ENCODE measurements around the gene GTF3C2. TPM values are rescaled to one million over a fixed set of nuclear protein-coding genes. Genes with fewer than 3 reads are reported as not detected.

GTF3C2 gene
- polyA plus RNA-seq, 2 of the 4 experiments (the other 2 are of a cell fraction) = 75.4 to 101 TPM

- ATAC-seq (no peak), DNase-seq (ENCODE audit: low read depth in 1 of 2, low spot score in 1 of 2) (no peak), FAIRE-seq (no peak)
- Histone ChIP-seq H3K4me1 (peaks cover 24% of the 10 kb centered on the region), H3K27ac (peak overlapping the region in 1 of 2 experiments; percentile 94; a peak in 4 of 6 replicates), H3K9me3 (no peaks in the 10 kb centered on the region), H3K4me3 (no peak overlapping the region; the same call in 2 of the 3 replicates), H3K4me2 (peak overlapping the region; percentile 93)
- TF ChIP-seq MYC (IDR thresholded peaks at IDR 0.05; ENCODE audit: borderline replicate concordance, low read length) (no peak), ZNF302 (CRISPR knock-in tag; IDR thresholded peaks at IDR 0.05) (no peak), JUNB (IDR thresholded peaks at IDR 0.05) (no peak), MAFK (IDR thresholded peaks at IDR 0.05; ENCODE audit: partially characterized antibody) (peak; percentile 38)
- ChIA-PET POLR2A (interaction anchor here (0.7 to 3.0 kb wide), 3 partner anchors 12 to 330 kb away, joined by 3 to 26 read pairs (median 4); partner anchors contain the start of genes AGBL5, EIF2B4, NRBP1 and SNX17), CTCF (interaction anchor here (0.7 to 6.9 kb wide), 4 partner anchors 11 to 302 kb away, joined by 3 to 50 read pairs (median 16); partner anchors contain the start of genes EIF2B4 and SNX17)
- WGBS (ENCODE audit: missing lambda C conversion rate) = 92% methylated on average over 10 of the region's 10 CpGs
These were observed 25.1 kb upstream of the GTF3C2 start for GRCh38 chr2:27381577-27382181.

GRCh38 chr2:27380626-27381545 lies 24.3 kb upstream of the GTF3C2 start, which contains the start of gene ZNF513:
Gene ZNF513, minus strand, starts transcription at chr2:27380734. Its CDS starts 208 bp downstream, at chr2:27380526.
- no peak for FAIRE-seq
- Histone ChIP-seq H3K9me3 (no peaks in the 10 kb centered on the region), H3K4me2 (peak within 1 kb of the TSS; percentile 93), H3K4me1 (peaks cover 24% of the 10 kb centered on the region), H3K4me3 (peak within 1 kb of the TSS; percentile 72), H3K27ac (peak within 1 kb of the TSS; percentile 92 to 94)
- ChIA-PET CTCF (interaction anchor here (1.0 to 6.9 kb wide), 6 partner anchors 10 to 302 kb away, joined by 3 to 50 read pairs (median 5); partner anchors contain the start of genes EIF2B4 and SNX17), POLR2A (interaction anchor here (0.7 to 3.0 kb wide), 6 partner anchors 11 to 330 kb away, joined by 3 to 26 read pairs (median 6); partner anchors contain the start of genes AGBL5, ATRAID, EIF2B4 and GTF3C2)
- DNase-seq (ENCODE audit: low read depth in 1 of 2, low spot score in 1 of 2) = peak; percentile 94
- 56% methylated on average over 30 of the region's 67 CpGs for WGBS (ENCODE audit: missing lambda C conversion rate)
- peak; percentile 81 to 88 for ATAC-seq
- TF ChIP-seq FOXS1 (CRISPR knock-in tag; IDR thresholded peaks at IDR 0.05) (no peak), HEYL (CRISPR knock-in tag; IDR thresholded peaks at IDR 0.05) (peak; percentile 64; the same call in 1 of the 2 replicates), MAX (IDR thresholded peaks at IDR 0.05) (peak; percentile 87), GATA3 (IDR thresholded peaks at IDR 0.05; ENCODE audit: borderline replicate concordance) (peak; percentile 76), HOXA7 (CRISPR knock-in tag; IDR thresholded peaks at IDR 0.05) (peak; percentile 76; the same call in 1 of the 2 replicates), MAFK (IDR thresholded peaks at IDR 0.05; ENCODE audit: partially characterized antibody) (no peak), POLR2A (IDR thresholded peaks at IDR 0.05; ENCODE audit: low read length) (peak; percentile 56), EHF (CRISPR knock-in tag; IDR thresholded peaks at IDR 0.05) (0 out of 2 replicates have a peak, but pooled peaks have one; percentile 53), ATOH8 (CRISPR knock-in tag; IDR thresholded peaks at IDR 0.05; ENCODE audit: low read depth) (0 out of 2 replicates have a peak, but pooled peaks have one; percentile 53), FOSB (CRISPR knock-in tag; IDR thresholded peaks at IDR 0.05) (0 out of 2 replicates have a peak, but pooled peaks have one; percentile 49), SREBF2 (IDR thresholded peaks at IDR 0.05) (peak; percentile 9; the same call in 1 of the 2 replicates), PBX3 (IDR thresholded peaks at IDR 0.05) (peak; percentile 90), ELK1 (IDR thresholded peaks at IDR 0.05; ENCODE audit: low read depth, low read length) (no peak), JUN (IDR thresholded peaks at IDR 0.05) (peak; percentile 93 to 97), HOXB5 (CRISPR knock-in tag; IDR thresholded peaks at IDR 0.05) (0 out of 2 replicates have a peak, but pooled peaks have one; percentile 44), HOXB13 (CRISPR knock-in tag; IDR thresholded peaks at IDR 0.05; ENCODE audit: low read depth) (peak; percentile 68; the same call in 1 of the 2 replicates), RCOR1 (IDR thresholded peaks at IDR 0.05; ENCODE audit: low read depth, low read length) (no peak), BHLHE40 (IDR thresholded peaks at IDR 0.05; ENCODE audit: low read depth, low read length) (peak; percentile 51), TP53 (CRISPR knock-in tag; IDR thresholded peaks at IDR 0.05) (peak; percentile 81), TFCP2L1 (CRISPR knock-in tag; IDR thresholded peaks at IDR 0.05) (peak; percentile 63; the same call in 1 of the 2 replicates), MYC (IDR thresholded peaks at IDR 0.05; ENCODE audit: borderline replicate concordance, low read length) (no peak; the same call in 1 of the 2 replicates), PHF8 (IDR thresholded peaks at IDR 0.05; ENCODE audit: borderline replicate concordance, low read depth) (no peak), JUNB (IDR thresholded peaks at IDR 0.05) (no peak), FOSL2 (IDR thresholded peaks at IDR 0.05) (no peak), FOSL2 (CRISPR knock-in tag; IDR thresholded peaks at IDR 0.05) (peak; percentile 39), POLR2AphosphoS2 (conservative IDR thresholded peaks at IDR 0.05; ENCODE audit: low read length) (0 out of 2 replicates have a peak, but pooled peaks have one; percentile 50)
- TF ChIP-seq, protein P1, sequence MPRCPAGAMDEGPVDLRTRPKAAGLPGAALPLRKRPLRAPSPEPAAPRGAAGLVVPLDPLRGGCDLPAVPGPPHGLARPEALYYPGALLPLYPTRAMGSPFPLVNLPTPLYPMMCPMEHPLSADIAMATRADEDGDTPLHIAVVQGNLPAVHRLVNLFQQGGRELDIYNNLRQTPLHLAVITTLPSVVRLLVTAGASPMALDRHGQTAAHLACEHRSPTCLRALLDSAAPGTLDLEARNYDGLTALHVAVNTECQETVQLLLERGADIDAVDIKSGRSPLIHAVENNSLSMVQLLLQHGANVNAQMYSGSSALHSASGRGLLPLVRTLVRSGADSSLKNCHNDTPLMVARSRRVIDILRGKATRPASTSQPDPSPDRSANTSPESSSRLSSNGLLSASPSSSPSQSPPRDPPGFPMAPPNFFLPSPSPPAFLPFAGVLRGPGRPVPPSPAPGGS (IDR thresholded peaks at IDR 0.05) = peak; percentile 56; the same call in 2 of the 3 replicates
- TF ChIP-seq, protein P2, sequence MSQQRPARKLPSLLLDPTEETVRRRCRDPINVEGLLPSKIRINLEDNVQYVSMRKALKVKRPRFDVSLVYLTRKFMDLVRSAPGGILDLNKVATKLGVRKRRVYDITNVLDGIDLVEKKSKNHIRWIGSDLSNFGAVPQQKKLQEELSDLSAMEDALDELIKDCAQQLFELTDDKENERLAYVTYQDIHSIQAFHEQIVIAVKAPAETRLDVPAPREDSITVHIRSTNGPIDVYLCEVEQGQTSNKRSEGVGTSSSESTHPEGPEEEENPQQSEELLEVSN (IDR thresholded peaks at IDR 0.05; ENCODE audit: borderline replicate concordance, low read depth) = peak; percentile 66; the same call in 1 of the 2 replicates

Data from A549 (cell line).